Stimulated activated CD4-positive, alpha-beta T cell treated with anti-CD3 and anti-CD28 coated beads, Interleukin-12 subunit alpha, Interleukin-12 subunit beta, amount 100 ng/mL, for 24 hours (primary cell): ENCODE measurements around the gene PERM1.

Experiments
- DNase-seq, 2 experiments: peaks; one replicate each; pipeline ENCODE4 v3.0.0-alpha.2; 2020; ENCODE audit warnings: low read depth in 2 of 2

The PERM1 gene

DNA sequence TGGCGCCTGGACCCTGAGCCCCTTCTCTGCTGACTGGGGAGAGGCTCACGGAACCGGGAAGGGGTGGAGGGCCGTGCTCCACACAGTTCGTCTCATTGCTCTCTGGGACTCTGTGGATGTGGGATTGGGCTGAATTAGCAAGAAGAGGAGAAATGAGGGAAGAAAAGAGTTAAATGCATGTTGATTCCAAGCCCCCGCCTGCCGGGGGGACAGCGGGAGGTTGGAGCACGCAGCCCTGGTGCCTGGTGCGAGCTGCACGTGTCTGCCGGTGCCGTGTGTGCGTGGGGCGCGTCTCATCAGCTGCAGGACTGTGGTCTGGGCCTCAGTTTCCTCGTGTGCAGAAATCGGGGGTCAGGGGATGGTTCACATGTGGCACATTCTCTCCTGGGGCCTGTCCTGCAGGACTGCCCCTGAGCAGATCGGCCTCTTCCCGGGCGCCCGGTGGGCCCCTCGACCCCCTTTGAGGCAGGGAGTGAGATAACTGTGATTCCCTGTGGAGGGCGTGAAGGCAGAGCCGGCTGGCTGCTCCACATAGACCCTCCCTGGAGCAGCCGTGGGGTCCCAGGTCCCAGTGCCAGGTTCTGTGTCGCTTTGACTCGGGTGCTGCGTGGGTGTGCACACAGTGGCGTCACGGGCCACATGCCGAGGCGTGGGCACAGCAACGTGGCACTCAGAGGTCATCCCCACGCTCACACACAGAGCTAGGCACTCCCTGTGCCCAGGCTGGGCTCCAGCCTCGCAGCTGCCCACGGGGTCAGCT lies 46.7 kb downstream of the PERM1 start:
- no peak for DNase-seq

DNA sequence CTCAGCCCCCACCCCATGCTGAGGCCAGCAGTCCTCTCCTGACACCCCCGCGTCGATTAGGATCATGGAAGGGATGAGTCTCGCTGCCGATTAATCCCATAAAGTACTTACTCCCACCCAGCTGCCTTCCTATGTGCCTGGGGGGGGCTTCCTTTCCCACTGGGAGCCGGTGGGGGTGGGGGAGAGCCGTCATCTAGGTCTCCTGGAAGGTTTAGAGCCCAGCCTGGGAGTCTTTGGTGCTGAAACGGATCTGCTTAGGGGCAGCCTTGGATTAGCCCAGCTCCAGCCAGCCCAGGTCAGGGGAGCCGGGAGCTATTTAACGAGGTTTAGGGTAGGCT lies 48.3 kb downstream of the PERM1 start:
- no peak for DNase-seq

DNA sequence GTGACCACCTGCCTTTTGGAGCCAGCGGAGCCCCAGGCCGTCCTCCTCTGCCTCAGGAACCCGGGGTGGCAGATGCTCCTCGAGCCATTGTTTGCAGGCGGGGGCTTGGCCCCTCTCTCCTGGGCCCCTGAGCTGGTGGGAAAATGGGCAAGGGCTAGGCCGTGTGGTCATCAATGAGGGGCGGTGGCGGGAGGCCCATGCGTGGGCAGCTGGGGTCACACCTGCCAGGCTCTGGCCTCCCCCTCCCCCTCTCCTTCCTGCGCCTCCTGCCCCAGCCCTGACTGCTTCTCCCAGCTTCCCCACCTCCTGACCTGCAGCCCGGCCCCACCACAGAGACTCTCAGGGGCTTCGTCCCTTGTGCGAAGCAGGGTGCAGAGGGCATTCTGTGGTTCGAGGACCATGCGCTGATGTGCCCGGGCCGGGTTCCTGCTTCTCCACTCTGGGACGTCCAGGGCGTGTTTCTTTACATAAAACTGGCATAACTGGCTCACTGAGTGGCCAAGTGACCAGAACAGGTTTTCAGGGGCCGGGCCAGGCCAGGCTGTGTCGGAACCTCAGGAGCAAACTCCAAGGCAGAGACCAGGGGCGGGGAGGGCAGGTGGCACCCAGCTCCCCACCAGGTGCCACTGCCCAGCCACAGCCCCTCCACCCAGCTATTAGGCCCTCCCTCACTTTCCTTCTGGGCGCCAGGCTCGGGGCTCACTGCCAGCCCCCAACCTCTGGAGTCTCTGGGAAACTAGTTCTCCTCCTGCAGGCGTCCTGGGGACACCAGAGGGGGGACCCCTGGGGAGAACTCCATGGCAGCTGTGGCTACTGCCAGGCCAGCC lies 48.9 kb downstream of the PERM1 start:
- DNase-seq: no peak

DNA sequence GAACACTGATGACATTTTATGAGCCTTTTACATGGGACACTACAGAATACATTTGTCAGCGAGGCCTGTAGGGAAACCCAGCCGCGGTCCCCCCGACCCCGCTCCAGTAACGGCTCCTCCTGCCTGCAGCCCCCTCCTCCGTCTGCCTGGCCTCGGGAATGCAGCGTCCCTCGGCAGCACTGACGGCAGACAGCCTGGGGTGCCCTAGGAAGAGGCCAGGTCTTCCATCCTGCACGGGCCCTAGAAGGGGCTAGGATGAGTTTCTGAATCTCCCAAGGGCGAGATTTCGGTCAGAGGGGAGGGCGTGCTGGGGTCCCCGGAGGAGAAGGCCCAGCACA lies 49.8 kb downstream of the PERM1 start:
- no peak for DNase-seq

DNA sequence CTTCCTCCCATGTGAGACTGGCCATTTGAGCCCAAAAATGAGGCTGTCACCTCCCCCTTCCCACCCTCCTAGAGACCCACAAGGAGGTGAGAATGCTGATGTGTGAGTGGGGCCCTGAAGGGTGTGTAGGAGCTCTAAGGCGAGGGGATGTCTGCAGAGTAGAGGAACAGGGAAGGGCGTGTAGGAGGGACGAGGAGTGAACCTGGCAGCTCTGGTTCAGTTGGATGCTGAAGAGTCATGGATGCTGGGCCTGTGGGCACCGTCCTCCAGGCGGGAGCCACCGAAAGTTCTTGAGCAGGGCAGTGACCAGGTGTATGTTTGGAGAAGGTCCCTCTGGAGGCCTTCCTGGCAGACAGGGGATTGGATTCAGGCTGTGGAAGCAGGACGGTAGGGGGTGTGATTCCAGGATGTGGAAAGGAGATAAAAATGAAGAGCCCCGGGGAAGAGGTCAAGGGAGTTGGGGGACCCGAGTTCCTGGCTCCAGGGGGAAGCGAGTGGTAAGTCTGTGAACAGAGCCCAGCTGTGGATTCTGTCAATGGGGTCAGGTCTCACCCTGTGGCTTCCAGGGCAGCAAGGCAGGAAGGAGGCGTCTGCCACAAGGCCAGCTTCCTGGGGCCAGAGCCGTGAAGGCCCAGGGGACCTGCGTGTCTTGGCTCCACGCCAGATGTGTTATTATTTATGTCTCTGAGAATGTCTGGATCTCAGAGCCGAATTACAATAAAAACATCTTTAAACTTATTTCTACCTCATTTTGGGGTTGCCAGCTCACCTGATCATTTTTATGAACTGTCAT lies 50.3 kb downstream of the PERM1 start:
- DNase-seq: no peak

DNA sequence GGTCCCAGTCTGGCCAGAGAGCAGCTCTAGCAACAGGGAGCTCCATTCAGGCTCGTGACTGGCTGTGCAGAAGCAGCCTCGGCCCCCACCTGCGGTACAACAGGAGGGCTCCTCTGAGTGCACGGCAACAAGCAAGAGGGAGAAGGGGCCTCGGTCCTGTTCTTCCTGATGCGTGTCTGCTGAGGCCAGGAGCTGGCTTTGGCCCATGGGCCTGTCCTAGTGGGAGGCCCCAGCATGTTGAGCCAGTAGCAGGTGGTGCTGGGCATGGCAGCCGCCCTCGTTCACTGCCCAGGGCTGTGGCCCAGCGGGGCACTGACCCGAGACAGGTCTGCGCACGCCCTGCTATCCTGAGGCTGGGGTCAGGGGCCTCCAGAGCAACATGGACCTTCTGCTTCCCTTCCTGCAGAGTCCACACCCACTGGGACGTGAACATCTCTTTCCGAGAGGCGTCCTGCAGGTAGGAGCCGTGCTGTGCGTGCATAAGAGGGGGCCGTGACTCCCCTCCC lies 51.2 kb downstream of the PERM1 start:
- no peak for DNase-seq

DNA sequence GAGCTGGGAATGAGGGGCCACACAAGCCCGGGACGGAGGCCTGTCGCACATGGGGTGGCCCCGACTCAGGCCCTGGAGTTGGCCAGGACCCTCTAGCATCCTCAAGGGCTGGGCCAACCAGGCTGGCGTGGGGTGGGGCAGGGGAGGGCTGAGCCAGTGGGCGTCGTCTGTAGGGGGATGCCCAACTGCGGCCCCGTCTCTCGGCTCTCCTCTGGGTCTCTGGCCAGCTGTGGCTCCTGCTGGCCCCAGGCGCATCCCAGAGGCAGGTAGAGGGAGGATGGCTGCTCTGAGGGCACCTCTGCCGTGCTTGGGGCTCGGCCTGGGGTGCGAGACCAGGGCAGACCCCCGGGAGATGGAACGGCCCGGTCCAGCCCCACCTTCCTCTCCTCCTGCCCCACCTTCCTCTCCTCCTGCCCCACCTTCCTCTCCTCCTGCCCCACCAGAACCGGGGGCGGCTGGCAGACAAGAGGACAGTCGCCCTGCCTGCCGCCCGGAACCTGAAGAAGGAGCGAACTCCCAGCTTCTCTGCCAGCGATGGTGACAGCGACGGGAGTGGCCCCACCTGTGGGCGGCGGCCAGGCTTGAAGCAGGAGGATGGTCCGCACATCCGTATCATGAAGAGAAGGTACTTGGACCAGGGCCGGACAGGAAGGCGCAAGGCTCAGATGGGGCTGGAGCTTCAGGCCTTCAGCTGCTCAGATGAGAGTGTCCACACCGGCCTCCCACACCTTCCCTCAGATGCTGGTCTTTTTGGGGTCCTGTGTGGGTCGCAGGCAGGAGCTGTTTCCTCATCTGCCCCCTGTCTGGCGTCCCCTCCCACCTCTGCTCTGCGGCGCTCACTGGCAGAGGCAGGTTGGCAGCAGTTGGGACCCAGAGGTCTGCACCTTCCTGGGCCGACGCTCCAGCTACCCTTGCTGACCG lies 51.9 kb downstream of the PERM1 start:
- no peak for DNase-seq

DNA sequence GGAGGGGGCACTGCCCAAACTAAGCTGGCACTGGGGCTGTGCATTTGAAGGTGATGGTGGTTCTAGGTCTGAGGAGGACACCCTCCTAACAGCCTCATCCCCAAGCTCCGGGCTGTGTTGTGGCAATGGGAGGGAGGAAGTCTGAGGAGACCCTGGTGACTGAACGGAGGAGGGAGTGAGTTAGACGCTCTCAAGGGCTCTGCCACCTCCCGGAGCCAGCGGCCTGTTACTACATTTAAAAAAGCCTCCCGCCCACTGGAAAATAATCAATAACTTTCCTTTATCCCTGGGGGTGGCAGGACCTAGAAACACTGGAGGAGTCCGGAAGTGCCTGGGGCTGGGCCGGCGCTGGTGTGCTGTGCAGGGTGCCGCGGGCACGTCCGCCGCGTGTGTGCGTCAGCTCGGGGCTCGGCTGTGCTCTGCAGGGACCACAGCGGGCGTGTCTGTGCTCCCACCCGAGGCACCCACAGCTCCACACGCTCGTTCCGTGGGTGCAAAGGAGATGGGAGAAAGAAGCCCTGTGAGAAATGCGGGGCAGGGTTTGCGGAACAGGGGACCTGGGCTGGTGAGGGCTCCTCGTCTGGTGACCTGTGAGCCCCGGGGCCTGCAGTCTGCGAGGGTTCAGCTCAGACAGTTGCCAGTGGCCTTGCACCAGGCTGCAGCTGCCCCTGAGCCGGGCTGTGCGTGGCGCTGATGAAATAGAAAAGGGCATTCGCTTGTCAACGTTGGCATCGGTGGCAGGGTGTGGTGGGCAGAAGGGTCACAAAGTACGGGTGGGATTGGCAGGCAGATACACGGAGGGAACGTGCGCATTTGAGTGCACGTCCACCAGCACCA lies 52.9 kb downstream of the PERM1 start:
- DNase-seq: no peak

DNA sequence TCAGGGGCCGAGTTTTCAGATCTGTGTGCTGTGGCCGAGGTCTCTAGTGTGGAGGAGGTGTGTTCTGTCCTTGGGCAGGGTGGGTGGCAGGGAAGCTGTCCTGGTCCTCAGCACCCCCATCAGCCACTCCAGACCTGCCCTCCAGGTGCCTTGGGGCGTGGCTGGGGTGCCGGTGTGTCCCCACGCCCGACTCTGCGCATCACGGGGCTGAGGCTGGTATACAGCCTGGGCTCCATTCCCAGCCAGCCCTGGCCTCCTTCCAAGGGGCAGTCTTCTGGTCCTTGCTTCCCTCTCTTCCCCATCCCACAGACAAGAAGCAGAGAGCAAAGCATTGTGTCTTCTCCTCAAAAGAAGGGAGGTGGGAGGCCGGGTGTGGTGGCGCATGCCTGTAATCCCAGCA lies 54.1 kb downstream of the PERM1 start:
- no peak for DNase-seq

DNA sequence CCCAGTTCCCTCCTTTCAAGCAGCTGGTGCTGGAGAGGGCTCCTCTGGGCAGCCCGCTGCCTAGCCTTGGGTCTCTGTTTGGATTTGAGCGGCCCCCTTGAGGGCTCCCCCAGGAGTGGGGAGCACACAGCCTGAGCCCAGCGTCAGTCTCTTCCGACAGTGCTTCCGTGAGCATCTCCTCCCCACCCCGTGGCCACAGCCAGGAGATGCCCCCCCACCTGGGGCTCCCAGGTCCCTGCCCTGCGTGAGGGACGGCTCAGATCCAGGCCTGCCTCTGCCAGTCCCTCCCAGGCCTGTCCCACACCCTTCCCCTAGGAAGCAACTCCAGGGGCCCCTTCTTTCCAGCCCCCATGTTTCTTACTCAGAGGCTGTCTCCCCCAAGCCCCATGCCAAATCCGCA lies 54.7 kb downstream of the PERM1 start:
- DNase-seq: no peak

DNA sequence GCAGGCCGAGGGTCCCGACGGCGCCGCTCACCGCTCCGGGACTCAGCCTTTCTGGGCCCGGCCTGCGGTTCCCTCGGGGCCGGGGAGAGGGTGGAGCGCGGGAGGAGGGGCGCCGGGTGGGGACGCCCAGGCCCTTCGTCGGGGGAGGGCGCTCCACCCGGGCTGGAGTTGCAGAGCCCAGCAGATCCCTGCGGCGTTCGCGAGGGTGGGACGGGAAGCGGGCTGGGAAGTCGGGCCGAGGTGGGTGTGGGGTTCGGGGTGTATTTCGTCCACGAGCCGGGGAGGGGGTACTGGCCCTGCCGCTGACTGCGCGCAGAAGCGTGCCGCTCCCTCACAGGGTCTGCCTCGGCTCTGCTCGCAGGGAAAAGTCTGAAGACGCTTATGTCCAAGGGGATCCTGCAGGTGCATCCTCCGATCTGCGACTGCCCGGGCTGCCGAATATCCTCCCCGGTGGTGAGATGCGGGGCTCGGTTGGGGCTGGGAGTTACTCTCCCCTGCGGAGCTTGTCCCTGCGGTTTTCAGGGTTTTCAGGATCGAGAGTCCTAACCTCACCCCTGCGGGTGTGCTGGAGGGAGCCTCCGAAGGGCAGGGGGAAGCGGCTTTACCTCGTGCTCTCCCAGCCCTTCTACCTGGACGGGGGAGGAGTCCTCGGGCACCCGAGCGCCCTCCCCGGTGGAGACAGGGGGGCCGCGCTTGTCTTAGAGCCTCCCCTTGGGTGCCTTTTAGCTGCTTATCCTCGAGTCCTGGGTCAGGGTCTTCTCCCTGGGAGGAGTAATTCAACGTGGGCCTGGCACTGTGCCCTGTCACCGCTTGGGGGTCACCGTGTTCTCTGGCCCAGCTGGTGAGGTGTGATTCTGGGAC lies 56.1 kb downstream of the PERM1 start:
- no peak for DNase-seq
